NCI-H1436 treated with DMSO at 0.1 percent for 48 hours (cell line): Measurements from ENCODE around the gene ARID2.

ENCODE experiments used
- DNase-seq: peaks from one replicate; lab custom pipeline; 2025; lab: John Stamatoyannopoulos, UW

The ARID2 gene

DNA sequence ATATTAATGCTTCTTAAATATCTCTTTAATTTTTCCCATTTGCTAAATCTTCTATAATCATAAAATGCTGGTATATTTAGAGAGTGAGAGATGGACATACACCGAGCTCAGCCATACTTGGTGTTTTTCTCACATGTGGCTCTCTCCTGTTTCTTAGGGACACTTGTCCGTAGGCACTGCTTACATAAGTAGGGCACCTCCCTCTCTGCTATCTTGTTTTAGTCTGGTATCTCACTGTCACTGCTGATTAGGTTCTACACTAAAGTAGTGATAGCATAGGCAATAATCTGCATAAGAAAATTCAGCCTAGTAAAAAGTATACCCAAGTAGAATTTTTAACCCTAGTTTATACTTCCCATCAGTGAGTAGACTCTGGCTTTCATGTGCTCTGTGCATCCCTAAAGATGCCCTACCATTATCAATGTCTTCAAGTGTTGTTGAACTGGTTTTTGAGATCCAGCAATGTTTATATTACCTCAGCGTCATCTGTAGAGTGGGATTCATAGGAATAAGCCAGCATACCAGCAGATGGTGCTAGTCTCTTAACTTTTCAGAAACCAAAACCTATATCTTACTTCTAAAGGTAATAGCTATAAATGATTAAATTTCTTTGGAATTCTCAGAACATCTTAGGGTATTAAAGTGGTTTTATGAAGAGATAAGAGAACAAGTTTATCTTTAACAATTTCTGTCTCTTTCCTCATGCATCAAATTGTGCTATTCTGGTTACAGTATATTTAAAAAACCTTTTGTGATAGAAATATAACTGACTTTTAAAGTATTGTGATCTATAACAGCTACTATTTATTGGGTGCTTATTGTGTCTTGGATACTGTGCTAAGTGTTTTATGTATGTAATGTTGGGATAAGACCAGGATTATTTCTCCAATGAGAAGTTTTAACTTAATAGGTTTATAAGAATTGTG, 32.9 kb downstream of the ARID2 start:
- DNase-seq = no peak

DNA sequence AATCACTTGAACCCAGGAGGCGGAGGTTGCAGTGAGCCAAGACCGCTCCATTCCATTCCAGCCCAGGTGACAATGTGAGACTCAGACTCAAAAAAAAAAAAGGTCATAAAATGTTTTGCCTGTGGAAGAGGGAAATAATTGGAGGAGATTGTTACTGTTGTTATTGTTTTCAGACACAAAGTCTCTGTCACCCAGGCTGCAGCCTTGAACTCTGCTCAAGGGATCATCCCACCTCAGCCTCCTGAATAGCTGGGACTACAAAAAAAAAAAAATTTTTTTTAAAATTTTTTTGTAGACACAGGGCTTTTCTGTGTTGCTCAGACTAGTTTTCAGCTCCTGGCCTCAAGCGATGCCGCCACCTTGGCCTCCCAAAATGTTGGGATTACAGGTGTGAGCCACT, 33.9 kb downstream of the ARID2 start:
- DNase-seq = no peak

DNA sequence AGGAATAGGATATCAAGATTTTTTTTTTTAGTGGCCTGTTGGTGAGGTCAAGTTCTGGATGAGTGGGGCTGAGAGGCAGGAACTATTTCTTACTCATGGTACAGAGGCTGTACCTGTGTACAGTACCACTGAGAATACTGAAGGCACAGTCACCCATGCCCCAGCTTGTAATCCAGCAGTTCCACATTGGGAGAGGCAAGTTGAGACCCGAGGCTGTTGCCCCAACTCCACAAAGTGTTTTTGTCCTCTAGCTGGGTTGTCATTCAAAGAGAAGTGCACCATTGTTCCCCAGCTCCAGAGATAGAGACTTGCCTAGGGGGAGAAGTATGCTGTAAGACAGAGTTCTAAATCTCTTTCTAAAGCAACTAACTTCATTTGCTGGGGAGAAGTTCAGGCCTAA, 38.7 kb downstream of the ARID2 start:
- no peak for DNase-seq

DNA sequence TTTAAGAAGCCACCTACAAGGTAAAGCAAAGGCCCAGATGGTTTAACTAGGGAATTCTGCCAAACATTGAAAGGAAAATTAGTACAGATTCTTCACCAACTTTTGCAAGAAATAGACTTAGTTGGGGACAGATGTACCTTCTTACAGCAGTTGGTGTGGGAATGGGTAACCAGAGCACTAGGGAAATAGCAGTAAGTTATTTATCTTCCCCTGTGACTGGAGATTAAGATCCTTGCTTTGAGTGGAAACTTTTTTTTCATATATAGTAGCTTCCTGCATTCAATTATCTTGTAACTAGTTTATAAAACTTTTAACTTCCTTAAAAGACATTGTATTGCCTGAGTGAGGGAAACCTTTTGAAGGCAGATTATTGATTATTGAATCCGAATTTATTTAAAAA, 44.2 kb downstream of the ARID2 start:
- no peak for DNase-seq

DNA sequence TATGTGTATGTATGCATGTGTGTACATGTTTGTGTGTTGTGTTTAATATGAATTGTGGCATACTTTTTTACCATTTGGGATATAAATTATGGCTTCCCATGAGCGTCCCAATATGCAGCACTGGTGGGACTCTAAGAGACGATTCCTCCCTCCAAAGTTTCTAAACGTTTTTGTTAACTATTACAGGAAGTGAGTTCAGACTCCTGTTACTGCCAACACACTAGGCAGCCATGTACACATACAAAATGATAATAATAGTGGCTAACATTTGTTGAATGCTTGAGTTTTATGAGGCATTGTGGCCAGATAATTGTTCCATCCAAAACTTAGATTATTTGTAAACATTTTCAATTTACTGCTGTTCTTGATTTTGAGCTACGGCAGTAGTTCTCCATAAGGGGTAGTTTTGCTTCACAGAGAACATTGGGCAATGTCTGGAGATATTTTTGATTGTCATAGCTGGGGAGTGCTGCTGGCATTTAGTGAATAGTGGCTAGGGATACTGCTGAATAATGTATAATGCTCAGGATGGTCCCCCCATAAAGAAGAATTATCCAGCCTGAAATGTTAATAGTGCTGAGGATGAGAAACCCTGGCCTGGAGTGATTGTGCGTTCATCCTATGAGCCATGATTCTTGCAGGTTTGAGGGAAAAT, 45.1 kb downstream of the ARID2 start:
- no peak for DNase-seq

DNA sequence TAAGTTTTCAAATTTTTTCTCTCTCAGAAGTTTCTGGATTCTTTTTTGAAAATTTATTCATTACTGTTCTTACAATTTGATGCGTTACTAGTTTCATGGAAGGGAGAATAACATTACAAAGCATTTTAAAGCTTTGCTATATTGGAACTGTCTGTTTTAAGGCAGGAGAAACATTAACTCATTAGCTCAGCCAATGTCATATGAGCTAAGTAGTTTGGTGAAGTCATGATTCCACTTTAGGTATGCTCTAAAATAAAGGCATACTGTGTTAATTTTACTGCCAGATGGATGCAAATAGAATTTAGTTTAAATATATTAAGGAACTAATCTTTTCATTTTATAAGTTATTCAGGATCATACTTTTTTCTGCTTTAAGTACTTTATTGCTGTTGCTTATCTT, 46.0 kb downstream of the ARID2 start:
- no peak for DNase-seq

DNA sequence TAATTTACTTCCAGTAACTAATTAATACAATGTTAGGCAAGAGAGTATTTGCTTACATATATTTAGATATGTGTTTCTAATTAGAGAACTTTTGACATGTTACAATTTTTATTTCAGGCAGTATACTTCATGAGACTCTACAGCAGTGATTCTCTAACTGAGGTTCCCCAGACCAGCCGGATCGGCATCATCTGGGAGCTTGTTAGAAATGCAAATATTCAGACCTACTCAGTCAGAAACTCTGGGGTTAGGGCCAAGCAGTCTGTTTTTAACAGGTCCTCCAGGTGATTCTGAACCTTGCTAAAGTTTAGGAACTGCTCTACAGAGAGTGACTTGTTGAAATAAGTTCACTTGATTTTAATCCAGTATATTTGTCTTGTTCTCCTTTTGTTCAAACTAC, 46.5 kb downstream of the ARID2 start:
- DNase-seq = no peak

DNA sequence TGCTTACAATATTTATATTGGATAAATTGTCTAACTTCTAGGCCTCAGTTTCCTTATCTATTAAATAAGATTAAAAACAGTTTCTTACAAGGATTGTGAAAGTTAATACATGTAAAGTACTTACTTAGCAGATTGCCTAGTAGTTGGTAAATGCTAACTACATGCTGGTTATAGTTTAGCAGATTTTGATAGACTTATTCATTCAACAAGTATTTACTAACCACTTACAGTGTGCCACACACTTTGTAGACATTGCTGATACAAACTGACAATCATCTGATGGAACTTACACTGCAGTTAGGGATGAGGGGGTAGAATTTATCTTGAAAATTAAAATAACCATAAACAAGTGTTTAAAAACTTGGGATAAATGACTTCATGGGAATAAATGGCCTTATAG, 50.4 kb downstream of the ARID2 start:
- DNase-seq = no peak

DNA sequence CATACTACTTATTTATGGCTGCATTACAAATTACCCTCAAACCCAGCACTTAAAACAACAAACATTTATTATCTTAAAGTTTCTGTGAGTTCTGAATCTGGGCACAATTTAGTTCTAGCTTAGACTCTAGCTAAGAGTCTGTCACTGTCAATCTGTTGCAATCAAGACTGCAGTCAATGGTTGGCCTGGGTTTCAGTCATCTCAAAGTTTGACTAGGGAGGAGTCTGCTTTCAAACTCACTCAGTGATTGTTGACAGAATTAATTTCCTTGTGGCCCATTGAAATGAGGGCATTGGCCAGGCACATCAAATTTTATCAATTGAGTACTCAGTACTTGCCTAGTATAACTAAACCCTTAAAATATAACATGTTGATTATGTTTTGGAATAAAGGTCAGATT, 51.6 kb downstream of the ARID2 start:
- DNase-seq = no peak

DNA sequence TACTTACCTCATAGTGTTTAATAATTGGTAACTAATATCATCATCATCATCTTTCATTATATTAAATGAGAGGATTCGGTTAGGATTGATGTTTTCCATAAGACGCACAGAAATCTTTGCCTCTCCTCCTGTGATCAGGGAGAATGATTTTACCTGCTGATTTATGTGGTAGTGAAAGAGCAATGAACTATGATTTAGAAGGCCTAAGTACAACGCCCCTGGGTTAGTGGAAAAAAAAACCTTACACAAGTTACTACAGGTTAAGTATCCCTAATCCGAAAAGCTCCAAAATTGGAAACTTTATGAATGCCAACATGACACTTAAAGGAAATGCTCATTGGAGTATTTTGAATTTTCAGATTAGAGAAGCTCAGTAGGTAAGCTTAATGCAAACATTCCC, 55.8 kb downstream of the ARID2 start:
- no peak for DNase-seq

DNA sequence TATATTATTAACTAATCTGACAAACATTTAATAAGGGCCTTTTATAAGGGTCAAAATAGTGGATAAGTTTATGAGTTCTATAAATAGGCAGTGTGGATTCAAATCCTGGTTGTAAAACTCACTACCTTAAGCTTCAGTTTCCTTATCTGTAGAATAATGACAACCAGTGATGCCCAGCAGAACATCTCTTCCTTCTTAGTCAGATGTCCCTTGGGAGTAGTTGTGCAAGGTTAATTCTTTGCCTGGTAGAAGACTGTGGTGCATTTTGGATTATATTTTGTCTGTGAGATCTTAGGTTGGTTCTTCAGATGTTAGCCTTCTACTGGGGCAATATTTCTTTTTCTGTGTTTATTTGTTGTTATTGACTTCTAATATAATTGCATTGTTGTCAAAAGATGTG, 59.5 kb downstream of the ARID2 start:
- no peak for DNase-seq

DNA sequence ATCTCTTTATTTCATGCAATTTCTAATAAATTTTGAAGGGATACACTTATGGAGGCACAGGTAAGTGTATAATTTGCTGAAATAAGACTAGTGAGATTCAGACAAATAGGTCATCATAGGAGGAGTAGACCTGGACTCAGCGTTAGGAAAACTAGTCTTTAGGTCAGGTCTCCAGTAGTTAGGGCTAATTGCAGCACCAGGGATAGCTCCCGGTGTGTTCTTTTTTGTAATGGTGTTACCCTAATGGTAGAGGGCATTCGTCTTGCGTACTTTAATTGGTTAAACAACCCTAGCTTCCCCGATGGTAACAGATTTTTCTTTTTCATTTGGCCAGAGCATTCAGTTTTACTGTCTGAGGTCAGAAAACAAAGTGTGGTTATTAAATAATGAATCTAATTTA, 64.9 kb downstream of the ARID2 start:
- DNase-seq = no peak

DNA sequence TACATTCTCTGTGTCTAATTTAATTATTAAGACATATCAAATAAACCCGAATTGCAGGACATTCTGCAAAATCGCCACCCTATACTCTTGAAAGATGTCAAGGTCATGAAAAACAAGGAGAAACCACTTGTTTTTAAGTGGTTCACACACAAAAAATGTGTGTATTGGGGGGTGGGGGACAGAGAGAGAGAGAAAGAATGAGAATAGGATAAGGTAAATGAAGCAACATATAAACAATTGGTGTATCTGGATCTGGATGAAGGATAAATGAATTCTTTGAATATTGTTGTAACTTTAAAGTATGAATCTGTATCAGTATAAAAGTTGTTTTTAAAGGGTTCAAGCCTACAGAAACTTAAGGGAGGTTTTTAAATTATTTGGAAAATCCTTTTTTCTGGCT, 72.1 kb downstream of the ARID2 start:
- no peak for DNase-seq

DNA sequence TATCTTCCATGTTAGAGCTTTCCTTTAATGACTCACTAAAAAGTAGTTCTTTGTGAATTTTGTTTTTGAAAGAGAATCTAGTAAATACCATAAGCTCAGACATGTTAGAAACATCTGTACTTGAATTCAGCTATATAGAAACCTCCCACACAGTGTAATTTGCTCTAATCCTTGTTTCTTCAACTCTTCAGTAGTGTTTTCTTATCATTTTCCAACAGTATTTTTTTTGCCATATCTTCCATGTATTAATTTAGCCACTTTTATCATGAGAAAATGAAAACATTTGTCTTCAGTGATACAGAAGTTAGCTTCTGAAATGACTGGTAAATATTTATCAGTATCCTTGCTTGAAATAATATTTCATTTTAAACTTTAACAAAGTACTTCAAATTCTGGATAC, 73.6 kb downstream of the ARID2 start:
- no peak for DNase-seq

DNA sequence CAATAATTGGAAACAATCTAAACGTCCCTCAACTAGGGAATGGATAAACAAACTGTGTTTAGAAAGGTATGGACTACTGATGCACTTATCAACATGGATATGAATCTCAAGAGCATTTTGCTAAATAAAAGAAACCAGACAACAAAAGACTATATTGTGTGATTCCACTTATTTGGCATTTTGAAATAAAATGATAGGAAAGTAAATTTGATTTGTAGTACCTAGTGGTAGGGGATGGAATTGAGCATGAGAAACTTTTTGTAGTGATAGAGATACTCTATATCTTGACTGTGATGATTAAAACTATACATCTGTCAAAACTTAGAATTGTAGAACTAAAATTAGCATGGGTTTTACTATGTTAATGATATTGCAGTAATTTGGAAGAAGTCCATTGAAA, 87.1 kb downstream of the ARID2 start:
- no peak for DNase-seq

DNA sequence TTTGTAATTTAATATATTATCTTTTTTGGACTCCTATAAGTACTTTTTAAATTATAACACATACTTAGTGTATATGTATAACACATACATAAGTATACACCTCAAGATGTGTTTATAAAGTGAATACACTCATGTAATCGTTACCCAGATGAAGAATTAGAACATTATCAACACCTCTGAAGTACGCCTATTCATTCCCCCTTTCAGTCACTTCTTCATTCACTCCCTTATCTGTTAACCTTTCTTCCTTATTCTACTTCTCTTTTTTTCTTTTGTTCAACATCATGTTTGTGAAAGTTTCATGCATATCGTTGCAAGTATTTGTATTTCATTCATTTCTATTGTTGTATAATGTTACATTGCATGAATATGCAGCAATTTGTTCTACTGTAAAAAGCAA, 98.5 kb downstream of the ARID2 start:
- no peak for DNase-seq

DNA sequence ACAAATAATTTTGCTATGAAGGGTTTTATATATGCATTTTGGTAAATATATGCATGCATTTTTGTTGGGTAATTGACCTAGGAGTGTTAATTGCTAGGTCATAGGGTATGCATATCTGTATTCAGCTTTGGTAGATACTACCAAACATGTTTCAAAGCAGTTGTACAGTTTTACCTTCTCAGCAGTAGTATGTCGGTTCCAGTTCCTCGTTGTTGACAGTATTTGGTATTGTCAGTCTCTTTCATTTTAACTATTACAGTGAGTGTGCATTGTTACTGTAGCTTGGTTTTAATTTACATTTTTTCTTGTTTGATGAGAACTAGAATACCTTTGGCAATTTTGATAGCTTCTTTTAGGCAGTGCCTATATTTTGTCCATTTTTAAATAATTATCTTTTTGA, 98.9 kb downstream of the ARID2 start:
- DNase-seq = no peak

DNA sequence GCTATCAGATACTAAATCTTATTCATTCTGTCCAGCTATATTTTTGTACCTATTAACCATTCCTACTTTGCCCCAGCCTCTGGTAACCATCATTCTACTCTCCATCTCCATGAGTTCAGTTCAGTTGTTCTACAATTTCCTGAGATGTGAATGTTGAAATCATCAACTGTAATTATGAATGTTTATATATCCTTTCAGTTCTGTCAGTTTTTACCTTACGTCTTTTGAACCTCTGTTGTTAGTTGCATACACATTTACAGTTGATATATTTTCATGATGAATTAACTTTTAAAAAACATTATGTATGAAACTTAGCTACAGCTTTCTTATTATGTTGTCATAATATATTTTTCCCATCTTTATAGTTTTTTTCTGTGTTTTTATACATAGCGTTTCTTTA, 102.1 kb downstream of the ARID2 start:
- DNase-seq = no peak

DNA sequence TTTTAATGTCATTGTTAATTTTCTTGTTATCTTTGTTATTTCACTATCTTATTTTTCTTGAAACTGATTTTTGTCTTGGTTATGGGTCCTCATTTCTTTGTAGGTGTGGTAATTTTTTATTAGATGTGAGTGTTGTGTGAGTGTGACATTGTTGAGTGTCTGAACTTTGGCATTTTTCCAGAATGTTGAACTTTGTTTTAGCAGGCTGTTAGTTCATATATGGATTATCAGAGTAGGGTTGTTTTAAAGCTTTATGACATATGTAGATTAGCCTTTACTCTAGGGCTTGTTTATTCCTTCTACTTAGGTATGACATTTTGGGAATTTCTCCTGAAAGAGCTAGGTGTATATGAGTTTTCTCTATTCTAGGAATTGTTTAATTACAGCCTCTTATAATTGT, 103.9 kb downstream of the ARID2 start:
- no peak for DNase-seq

DNA sequence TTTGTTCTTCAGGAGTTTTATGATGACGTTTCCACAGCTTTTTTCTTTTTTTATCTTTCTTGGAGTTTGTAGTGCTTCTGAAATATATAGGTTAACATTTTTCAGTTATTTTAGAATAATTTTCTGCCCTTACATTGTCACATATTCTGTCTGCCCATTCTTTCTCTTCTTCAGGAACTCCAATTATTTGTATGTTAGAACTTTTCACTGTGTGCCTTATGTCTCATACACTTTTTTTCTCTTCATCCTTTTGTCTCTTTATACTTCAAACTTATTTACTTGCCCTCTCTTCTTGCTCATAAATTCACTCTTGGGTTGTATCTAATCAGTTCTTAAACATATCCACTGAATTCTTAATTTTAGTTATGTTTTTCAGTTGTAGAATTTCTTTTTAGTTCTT, 105.3 kb downstream of the ARID2 start:
- no peak for DNase-seq

DNA sequence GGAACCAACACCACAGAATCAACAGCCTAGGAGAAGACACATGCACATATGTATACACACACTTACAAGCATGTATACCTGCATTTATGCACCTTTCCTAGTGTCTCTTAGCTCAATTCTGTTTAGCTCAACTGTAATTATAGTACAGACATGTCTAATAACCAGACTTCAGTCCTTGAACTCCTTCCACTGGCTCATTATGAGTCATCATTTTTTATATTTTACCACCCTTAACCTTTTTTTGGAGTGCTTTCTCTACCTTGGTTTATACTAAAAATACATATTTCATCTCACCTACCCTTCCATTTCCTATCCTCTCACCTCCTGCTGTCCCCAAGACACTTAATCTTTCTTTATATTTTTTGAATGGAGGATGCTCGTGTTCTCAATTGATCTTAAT, 110.4 kb downstream of the ARID2 start:
- no peak for DNase-seq

DNA sequence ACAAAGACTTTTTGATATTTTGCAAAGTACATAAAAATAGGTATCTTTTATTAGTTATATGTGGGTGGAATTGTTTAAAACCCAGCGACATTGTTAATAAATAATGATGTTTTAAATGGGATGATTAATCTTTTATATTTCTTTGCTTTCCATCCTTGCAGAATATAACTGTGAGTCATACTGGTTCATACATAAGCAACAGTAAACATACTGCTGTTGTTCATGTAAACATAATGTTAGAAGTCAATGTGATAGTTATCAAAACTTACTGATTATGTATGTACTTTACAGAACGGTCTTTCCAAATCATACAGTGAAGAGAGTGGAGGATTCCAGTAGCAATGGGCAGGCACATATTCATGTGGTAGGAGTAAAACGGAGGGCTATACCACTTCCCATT, 119.8 kb downstream of the ARID2 start:
- no peak for DNase-seq

DNA sequence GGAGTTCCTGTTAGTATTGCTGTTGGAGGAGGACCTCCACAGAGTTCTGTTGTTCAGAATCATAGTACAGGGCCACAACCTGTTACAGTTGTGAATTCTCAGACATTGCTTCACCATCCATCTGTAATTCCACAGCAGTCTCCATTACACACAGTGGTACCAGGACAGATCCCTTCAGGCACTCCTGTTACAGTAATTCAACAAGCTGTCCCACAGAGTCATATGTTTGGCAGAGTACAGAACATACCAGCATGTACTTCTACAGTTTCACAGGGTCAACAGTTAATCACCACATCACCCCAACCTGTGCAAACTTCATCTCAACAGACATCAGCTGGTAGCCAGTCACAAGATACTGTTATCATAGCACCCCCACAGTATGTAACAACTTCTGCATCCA, 120.8 kb downstream of the ARID2 start:
- DNase-seq = no peak

DNA sequence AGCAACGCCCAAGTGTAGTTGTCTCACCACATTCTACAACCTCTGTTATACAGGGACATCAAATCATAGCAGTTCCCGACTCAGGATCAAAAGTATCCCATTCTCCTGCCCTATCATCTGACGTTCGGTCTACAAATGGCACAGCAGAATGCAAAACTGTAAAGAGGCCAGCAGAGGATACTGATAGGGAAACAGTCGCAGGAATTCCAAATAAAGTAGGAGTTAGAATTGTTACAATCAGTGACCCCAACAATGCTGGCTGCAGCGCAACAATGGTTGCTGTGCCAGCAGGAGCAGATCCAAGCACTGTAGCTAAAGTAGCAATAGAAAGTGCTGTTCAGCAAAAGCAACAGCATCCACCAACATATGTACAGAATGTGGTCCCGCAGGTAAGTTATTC, 123.0 kb downstream of the ARID2 start:
- no peak for DNase-seq
